ENCODE measurements around the gene CFAP20DC. TPM values are rescaled to one million over a fixed set of nuclear protein-coding genes. Genes with fewer than 3 reads are reported as not detected.

The CFAP20DC gene
- total RNA-seq, 1 experiment from 2014 or later: 4.5 TPM

DNA sequence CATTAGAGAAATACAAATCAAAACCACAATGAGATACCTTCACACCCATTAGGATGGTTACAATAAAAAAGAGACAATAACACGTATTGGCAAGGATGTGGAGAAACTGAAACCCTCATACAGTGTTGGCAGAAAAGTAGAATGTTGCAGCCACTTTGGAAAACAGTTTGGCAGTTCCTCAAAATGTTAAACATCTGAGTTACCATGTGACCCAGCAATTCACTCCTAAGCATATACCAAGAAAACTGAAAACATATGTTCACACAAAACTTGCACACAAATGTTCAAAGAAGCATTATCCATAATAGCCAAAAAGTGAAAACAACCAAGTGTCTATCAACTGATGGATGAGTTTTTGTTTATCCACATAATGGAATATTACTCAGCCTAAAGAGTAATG, 216.3 kb downstream of the CFAP20DC start:
- Histone ChIP-seq H4K20me1 (ENCODE audit: control insufficient read depth, insufficient read depth, insufficient read length) (no peaks in the 10 kb centered on the region), H4K5ac (ENCODE audit: insufficient read length, low read depth, low read length) (no peak overlapping the region), H3K23me2 (ENCODE audit: insufficient read length, low read depth, low read length, poor library complexity, severe bottlenecking) (no peaks in the 10 kb centered on the region), H2BK15ac (ENCODE audit: low read depth, low read length) (no peak overlapping the region), H3K4me2 (ENCODE audit: insufficient read depth, insufficient read length, low read length) (no peak overlapping the region), H2BK12ac (ENCODE audit: insufficient read length, low read depth, low read length) (no peak overlapping the region), H3K27me3 (ENCODE audit: insufficient read depth, low read length) (no peaks in the 10 kb centered on the region), H3K79me2 (ENCODE audit: insufficient read depth, low read length) (no peaks in the 10 kb centered on the region), H3K79me1 (ENCODE audit: insufficient read depth, low read depth, low read length, poor library complexity, severe bottlenecking) (peaks cover 8% of the 10 kb centered on the region), H3K9me3 (ENCODE audit: control insufficient read depth, low read depth, low read length) (no peaks in the 10 kb centered on the region), H4K8ac (replicated peaks; ENCODE audit: insufficient read length, low read depth, low read length) (no peak overlapping the region), H3K4me1 (ENCODE audit: insufficient read depth, low read length) (no peaks in the 10 kb centered on the region), H2BK20ac (ENCODE audit: low read depth, low read length, poor library complexity, severe bottlenecking) (no peak overlapping the region), H3T11ph (ENCODE audit: low read length) (no peak overlapping the region), H4K91ac (ENCODE audit: insufficient read length, low read depth, low read length) (no peak overlapping the region), H2AFZ (ENCODE audit: low read length) (no peak overlapping the region), H3K23ac (ENCODE audit: insufficient read length, low read depth, low read length) (no peak overlapping the region), H3K4ac (ENCODE audit: low read depth, low read length) (no peak overlapping the region), H2BK5ac (ENCODE audit: insufficient read length, low read length) (no peak overlapping the region), H3K18ac (ENCODE audit: insufficient read length, low read depth, low read length) (no peak overlapping the region), H2BK120ac (ENCODE audit: low read depth, low read length, poor library complexity, severe bottlenecking) (no peak overlapping the region), H2AK5ac (ENCODE audit: insufficient read length, low read length) (no peak overlapping the region), H3K27ac (ENCODE audit: insufficient read length, low read depth, low read length) (no peak overlapping the region), H3K9ac (ENCODE audit: extremely low read depth, insufficient read length, low read length) (no peak overlapping the region), H3K14ac (ENCODE audit: insufficient read depth, low read length) (no peak overlapping the region), H3K56ac (ENCODE audit: insufficient read length, low read depth, low read length) (no peak overlapping the region)
- WGBS (ENCODE audit: extremely low coverage, insufficient read length, low lambda C conversion rate): no CpG with 5 or more reads among the region's 1 CpG
- DNase-seq: no peak
- H3K4me3 Mint-ChIP-seq: no peak overlapping the region
- no peaks in the 10 kb centered on the region for H3K27me3 Mint-ChIP-seq (ENCODE audit: low read depth)
- TF ChIP-seq, protein P1, sequence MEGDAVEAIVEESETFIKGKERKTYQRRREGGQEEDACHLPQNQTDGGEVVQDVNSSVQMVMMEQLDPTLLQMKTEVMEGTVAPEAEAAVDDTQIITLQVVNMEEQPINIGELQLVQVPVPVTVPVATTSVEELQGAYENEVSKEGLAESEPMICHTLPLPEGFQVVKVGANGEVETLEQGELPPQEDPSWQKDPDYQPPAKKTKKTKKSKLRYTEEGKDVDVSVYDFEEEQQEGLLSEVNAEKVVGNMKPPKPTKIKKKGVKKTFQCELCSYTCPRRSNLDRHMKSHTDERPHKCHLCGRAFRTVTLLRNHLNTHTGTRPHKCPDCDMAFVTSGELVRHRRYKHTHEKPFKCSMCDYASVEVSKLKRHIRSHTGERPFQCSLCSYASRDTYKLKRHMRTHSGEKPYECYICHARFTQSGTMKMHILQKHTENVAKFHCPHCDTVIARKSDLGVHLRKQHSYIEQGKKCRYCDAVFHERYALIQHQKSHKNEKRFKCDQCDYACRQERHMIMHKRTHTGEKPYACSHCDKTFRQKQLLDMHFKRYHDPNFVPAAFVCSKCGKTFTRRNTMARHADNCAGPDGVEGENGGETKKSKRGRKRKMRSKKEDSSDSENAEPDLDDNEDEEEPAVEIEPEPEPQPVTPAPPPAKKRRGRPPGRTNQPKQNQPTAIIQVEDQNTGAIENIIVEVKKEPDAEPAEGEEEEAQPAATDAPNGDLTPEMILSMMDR (conservative IDR thresholded peaks at IDR 0.05): no peak
- no peak overlapping the region for H3K27ac Mint-ChIP-seq
- peaks cover 0 to 15% (median 11%) of the 10 kb centered on the region in 3 experiments; a peak in 4 of 7 replicates for H3K36me3 Mint-ChIP-seq (ENCODE audit: insufficient read depth in 1 of 3, low read depth in 3 of 3)
- no peaks in the 10 kb centered on the region for H3K4me1 Mint-ChIP-seq
- H3K9me3 Mint-ChIP-seq: no peaks in the 10 kb centered on the region
